K562 (cell line): Measurements from ENCODE around the gene FARSA. TPM values are rescaled to one million over a fixed set of nuclear protein-coding genes. Genes with fewer than 3 reads are reported as not detected.

ENCODE experiments used
- ATAC-seq: fragments of 200-7000 bp; cut with Tn5 transposase; 3 replicates; pipeline ENCODE4 v1.9.1; 2020; ENCODE audit warnings: moderate library complexity
- BruUV-seq: library from RNA; stranded (reverse); fragments of 400-500 nt; replicated peaks from 2 replicates; lab custom pipeline; 2021; lab: Mats Ljungman, UMichigan
- CTCF ChIA-PET: fragments of 300-600 bp; formaldehyde crosslinking; extraction: SDS; loops from one replicate; lab custom pipeline; 2021; ENCODE audit warnings: low intra/inter-chr PET ratio; lab: Yijun Ruan, JAX
- POLR2A ChIA-PET: fragments of 300-600, 350-650 bp; sonication (Branson Sonifier 250); formaldehyde crosslinking; extraction: SDS; loops from one replicate; lab custom pipeline; 2021; ENCODE audit warnings: antibody characterized with exemption, inconsistent platforms; lab: Yijun Ruan, JAX
- DNase-seq, 4 experiments: peaks; one replicate each; pipeline versions ENCODE4 v3.0.0 to v3.0.0-alpha.2; 2011 to 2018; ENCODE audit warnings: low spot score in 3 of 4, mixed read lengths in 3 of 4; ENCODE audit errors: extremely low read depth in 1 of 4
- FAIRE-seq: peaks from 2 replicates; lab custom pipeline; 2011; peaks lifted over from hg19 to GRCh38; lab: Jason Lieb, UNC
- H2AFZ ChIP-seq: 2 replicates; pipeline ENCODE4 v1.6.0; 2011; ENCODE audit warnings: low read depth, low read length, control low read depth, inconsistent platforms
- H3K27ac ChIP-seq: fragments of 200-600 bp; 3 replicates; pipeline ENCODE4 v1.8.0; 2011; ENCODE audit warnings: low read depth, mild to moderate bottlenecking, control low read depth, inconsistent platforms, low read length, moderate library complexity, mixed read lengths; ENCODE audit errors: extremely low read depth
- H3K27me3 ChIP-seq, 2 experiments: fragments of 300-600 bp in 1 of 2; 2 replicates in 1 of 2; 3 replicates in 1 of 2; pipeline versions ENCODE4 v1.6.0 to v1.8.0; 2011; ENCODE audit warnings: inconsistent platforms in 2 of 2, low read length in 2 of 2, mild to moderate bottlenecking in 1 of 2, mixed read lengths in 1 of 2, moderate library complexity in 1 of 2; ENCODE audit not compliant: control insufficient read depth in 2 of 2, insufficient read depth in 2 of 2
- H3K36me3 ChIP-seq: fragments of 300-600 bp; 3 replicates; pipeline ENCODE4 v1.8.0; 2011; ENCODE audit warnings: mild to moderate bottlenecking, low read length, inconsistent platforms; ENCODE audit not compliant: control insufficient read depth, insufficient read depth
- H3K4me1 ChIP-seq, 2 experiments: fragments of 200-600 bp in 1 of 2; replicated peaks in 1 of 2; 2 replicates in 1 of 2; 3 replicates in 1 of 2; pipeline versions ENCODE4 v1.5.1 to v1.8.0; 2011; ENCODE audit warnings: inconsistent platforms in 2 of 2, low read length in 2 of 2, mild to moderate bottlenecking in 1 of 2, mixed read lengths in 1 of 2, moderate library complexity in 1 of 2; ENCODE audit not compliant: control insufficient read depth in 2 of 2, insufficient read depth in 2 of 2
- H3K4me2 ChIP-seq: 2 replicates; pipeline ENCODE4 v1.6.1; 2011; ENCODE audit warnings: low read length, control low read depth, inconsistent platforms, mixed read lengths; ENCODE audit not compliant: insufficient read depth
- H3K4me3 ChIP-seq: fragments of 200-600 bp; sonication (generic), shearing (Covaris generic); 2 replicates; pipeline ENCODE4 v1.5.1; 2016; ENCODE audit warnings: control low read depth, inconsistent platforms
- H3K79me2 ChIP-seq: fragments of 200-600 bp; 3 replicates; pipeline ENCODE4 v1.8.0; 2011; ENCODE audit warnings: low read length, inconsistent platforms; ENCODE audit not compliant: control insufficient read depth, insufficient read depth
- H3K9ac ChIP-seq, 2 experiments: 2 replicates each; pipeline versions ENCODE4 v1.6.0 to v1.6.1; 2011; ENCODE audit warnings: low read depth in 2 of 2, low read length in 2 of 2, control low read depth in 1 of 2, inconsistent platforms in 1 of 2, mild to moderate bottlenecking in 1 of 2, mixed read lengths in 1 of 2; ENCODE audit not compliant: insufficient read depth in 1 of 2
- H3K9me1 ChIP-seq: one replicate; pipeline ENCODE4 v1.6.0; 2011; ENCODE audit warnings: inconsistent platforms, mild to moderate bottlenecking, low read length, moderate library complexity; ENCODE audit not compliant: control insufficient read depth, insufficient read depth
- H3K9me3 ChIP-seq: replicated peaks from 2 replicates; pipeline ENCODE4 v1.5.1; 2011; ENCODE audit warnings: low read depth, low read length, inconsistent platforms; ENCODE audit not compliant: control insufficient read depth, insufficient read depth
- H4K20me1 ChIP-seq: replicated peaks from 2 replicates; pipeline ENCODE4 v1.6.1; 2011; ENCODE audit warnings: low read length, inconsistent platforms, mixed read lengths; ENCODE audit not compliant: control insufficient read depth, insufficient read depth
- ATF2 ChIP-seq: sonication (generic); formaldehyde crosslinking; IDR thresholded peaks from 2 replicates; pipeline ENCODE4 v1.8.1; 2022; ENCODE audit warnings: missing genetic modification reagents
- EP300 ChIP-seq: IDR thresholded peaks from 2 replicates; pipeline ENCODE4 v1.6.1; 2012; ENCODE audit warnings: low read length, improper control_type of control experiment
- HMBOX1 ChIP-seq: sonication (generic); IDR thresholded peaks from 2 replicates; pipeline ENCODE4 v1.6.1; 2016
- IRF2 ChIP-seq: sonication (generic); formaldehyde crosslinking; IDR thresholded peaks from 2 replicates; pipeline ENCODE4 v1.8.1; 2022; ENCODE audit warnings: mild to moderate bottlenecking, missing genetic modification reagents
- RERE ChIP-seq: sonication (generic); formaldehyde crosslinking; IDR thresholded peaks from 2 replicates; pipeline ENCODE4 v1.8.0; 2023; ENCODE audit warnings: missing genetic modification reagents, mild to moderate bottlenecking, borderline replicate concordance
- TCF3 ChIP-seq: sonication (generic); formaldehyde crosslinking; IDR thresholded peaks from 2 replicates; pipeline ENCODE4 v1.4.0; 2020; ENCODE audit warnings: mild to moderate bottlenecking, missing genetic modification reagents
- ZFP1 ChIP-seq: fragments of 450-650 bp; formaldehyde crosslinking; IDR thresholded peaks from 2 replicates; pipeline ENCODE4 v1.4.0; 2020; ENCODE audit warnings: mild to moderate bottlenecking, mixed read lengths
- ZNF512 ChIP-seq: IDR thresholded peaks from 2 replicates; pipeline ENCODE4 v1.6.1; 2016; ENCODE audit warnings: missing genetic modification characterization, missing compliant biosample characterization
- WGBS: fragments of 100-300 bp; shearing (Covaris generic); methylation state at CpG from one replicate; pipeline ENCODE4 v1.1.6; 2016; ENCODE audit warnings: low coverage, mixed read lengths; ENCODE audit not compliant: insufficient coverage; ENCODE audit errors: missing lambda C conversion rate; 5-methylcytosine and 5-hydroxymethylcytosine counted together
- in situ Hi-C: fragments of 300-500 bp; cut with MboI; formaldehyde crosslinking; loops from 4 replicates; pipeline ENCODE4 v1.15.0; 2018; ENCODE audit warnings: inconsistent platforms, mixed read lengths
- intact Hi-C: fragments of 100-400 bp; cut with micrococcal nuclease; formaldehyde crosslinking; loops from 2 replicates; pipeline ENCODE4 v1.14.2; 2022
- polyA plus RNA-seq, 8 experiments: library from polyadenylated mRNA; depleted of rRNA in 4 of 8; stranded (reverse) in 5 of 8; unstranded in 3 of 8; fragments of >200 nt; fragmentation: Nextera tagmentation in 2 of 8; fragmentation: Illumina TruSeq in 1 of 8; extraction: Ambion mirVana in 2 of 8; extraction: Trizol in 1 of 8; gene quantifications; 2 replicates each; pipeline versions ENCODE4 v1.2.1 to v1.2.3, GENCODE V29; 2011 to 2014; ENCODE audit warnings: inconsistent platforms in 1 of 8, missing spikeins in 1 of 8
- total RNA-seq, 7 experiments: library from RNA; depleted of rRNA in 6 of 7; stranded (reverse); fragments of >200 nt in 6 of 7; fragmentation: Illumina TruSeq in 2 of 7; extraction: Trizol in 2 of 7; gene quantifications; 2 replicates each; pipeline versions ENCODE4 v1.2.1 to v1.2.3, GENCODE V29; 2011 to 2021; ENCODE audit warnings: low replicate concordance in 1 of 7

The FARSA gene
- total and polyA plus RNA-seq, 9 of the 15 experiments (the other 6 are each of a cell fraction or from before 2014, with no cell fraction given): 25.2 to 237 (median 89.6) TPM

- Histone ChIP-seq H3K27me3 (no peaks in the 10 kb centered on the region), H2AFZ (no peak overlapping the region), H4K20me1 (no peaks in the 10 kb centered on the region), H3K4me1 (peaks cover 14 to 40% of the 10 kb centered on the region in 2 experiments; a peak in 4 of 5 replicates), H3K79me2 (no peaks in the 10 kb centered on the region), H3K9me3 (no peaks in the 10 kb centered on the region), H3K9ac (no peak overlapping the region; a peak in 1 of 4 replicates), H3K27ac (no peak overlapping the region), H3K9me1 (peaks cover 5% of the 10 kb centered on the region), H3K4me2 (no peak overlapping the region), H3K4me3 (no peak overlapping the region), H3K36me3 (no peaks in the 10 kb centered on the region)
- 79% methylated on average over 5 of the region's 7 CpGs for WGBS
- no peak for ATAC-seq
- peak in 1 of 4 experiments; percentile 11 for DNase-seq
- BruUV-seq: no TSS peak
- CTCF ChIA-PET: no interaction called here
- in situ Hi-C loops: loop anchor here (10.0 kb wide), 1 partner anchor 455 kb away; no protein-coding TSS in a partner anchor
- intact Hi-C loops: no loop called here
- POLR2A ChIA-PET: no interaction called here
- FAIRE-seq: no peak
- TF ChIP-seq RERE: no peak
- TF ChIP-seq ZNF512 (tag): peak; percentile 77; the same call in 1 of the 2 replicates
- no peak for TF ChIP-seq EP300
- TF ChIP-seq ATF2: no peak
- no peak for TF ChIP-seq IRF2 (CRISPR knock-in tag)
- TF ChIP-seq HMBOX1: no peak
- no peak for TF ChIP-seq ZFP1 (CRISPR knock-in tag)
- TF ChIP-seq TCF3 (CRISPR knock-in tag): no peak
Observed at GRCh38 chr19:12970070-12970820, 36.7 kb upstream of the FARSA start.
